ENCODE results near the gene AMOT. TPM values are rescaled to one million over a fixed set of nuclear protein-coding genes. Genes with fewer than 3 reads are reported as not detected.

The AMOT gene
- polyA plus RNA-seq, 1 donor from 2014 or later: 2.8 TPM

DNA sequence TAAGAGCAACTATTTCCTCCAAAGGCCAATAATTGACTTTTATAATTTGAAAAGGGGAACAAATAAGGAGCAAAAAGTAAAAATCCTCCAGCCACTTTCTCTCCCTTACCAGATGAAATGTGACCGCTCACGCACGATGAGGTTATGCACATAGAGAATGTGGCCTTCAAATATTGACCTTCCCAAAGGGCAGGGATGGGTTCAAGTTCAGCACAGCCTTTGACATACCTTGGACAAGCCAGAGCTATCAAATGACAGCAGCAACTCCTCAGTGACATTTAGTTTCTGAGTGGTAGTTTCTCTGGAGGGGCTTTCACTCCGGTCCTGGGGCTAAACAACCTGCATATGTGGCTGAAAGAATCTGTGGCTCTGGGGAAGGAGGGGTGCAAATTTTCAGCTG lies 50.7 kb downstream of the AMOT start:
- Histone ChIP-seq H3K27ac (ENCODE audit: low read length) (no peak overlapping the region), H3K27me3 (ENCODE audit: insufficient read depth, low read depth, low read length) (no peaks in the 10 kb centered on the region), H3K4me2 (ENCODE audit: low read length) (no peak overlapping the region), H3K9me2 (ENCODE audit: insufficient read depth, low read length) (no peaks in the 10 kb centered on the region), H3K9me3 (ENCODE audit: low read length) (no peaks in the 10 kb centered on the region), H3K4me3 (ENCODE audit: low read length) (no peak overlapping the region), H4K20me1 (ENCODE audit: insufficient read depth) (no peaks in the 10 kb centered on the region), H2AFZ (ENCODE audit: low read depth, low read length) (no peak overlapping the region), H3K36me3 (ENCODE audit: insufficient read depth, low read length) (no peaks in the 10 kb centered on the region), H3K9ac (ENCODE audit: low read length) (no peak overlapping the region), H3F3A (ENCODE audit: insufficient read depth, low read length, poor library complexity, severe bottlenecking) (no peaks in the 10 kb centered on the region), H3K79me2 (replicated peaks; ENCODE audit: insufficient read depth, low read length) (no peaks in the 10 kb centered on the region)
- TF ChIP-seq RAD21 (conservative IDR thresholded peaks at IDR 0.05) (no peak), SMC3 (conservative IDR thresholded peaks at IDR 0.05; ENCODE audit: poor library complexity) (no peak), EZH2 (IDR thresholded peaks at IDR 0.05; ENCODE audit: borderline replicate concordance, insufficient read depth, low read length, poor library complexity, severe bottlenecking) (no peak)
- TF ChIP-seq, protein P1, sequence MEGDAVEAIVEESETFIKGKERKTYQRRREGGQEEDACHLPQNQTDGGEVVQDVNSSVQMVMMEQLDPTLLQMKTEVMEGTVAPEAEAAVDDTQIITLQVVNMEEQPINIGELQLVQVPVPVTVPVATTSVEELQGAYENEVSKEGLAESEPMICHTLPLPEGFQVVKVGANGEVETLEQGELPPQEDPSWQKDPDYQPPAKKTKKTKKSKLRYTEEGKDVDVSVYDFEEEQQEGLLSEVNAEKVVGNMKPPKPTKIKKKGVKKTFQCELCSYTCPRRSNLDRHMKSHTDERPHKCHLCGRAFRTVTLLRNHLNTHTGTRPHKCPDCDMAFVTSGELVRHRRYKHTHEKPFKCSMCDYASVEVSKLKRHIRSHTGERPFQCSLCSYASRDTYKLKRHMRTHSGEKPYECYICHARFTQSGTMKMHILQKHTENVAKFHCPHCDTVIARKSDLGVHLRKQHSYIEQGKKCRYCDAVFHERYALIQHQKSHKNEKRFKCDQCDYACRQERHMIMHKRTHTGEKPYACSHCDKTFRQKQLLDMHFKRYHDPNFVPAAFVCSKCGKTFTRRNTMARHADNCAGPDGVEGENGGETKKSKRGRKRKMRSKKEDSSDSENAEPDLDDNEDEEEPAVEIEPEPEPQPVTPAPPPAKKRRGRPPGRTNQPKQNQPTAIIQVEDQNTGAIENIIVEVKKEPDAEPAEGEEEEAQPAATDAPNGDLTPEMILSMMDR (IDR thresholded peaks at IDR 0.05; ENCODE audit: poor library complexity, severe bottlenecking): no peak

DNA sequence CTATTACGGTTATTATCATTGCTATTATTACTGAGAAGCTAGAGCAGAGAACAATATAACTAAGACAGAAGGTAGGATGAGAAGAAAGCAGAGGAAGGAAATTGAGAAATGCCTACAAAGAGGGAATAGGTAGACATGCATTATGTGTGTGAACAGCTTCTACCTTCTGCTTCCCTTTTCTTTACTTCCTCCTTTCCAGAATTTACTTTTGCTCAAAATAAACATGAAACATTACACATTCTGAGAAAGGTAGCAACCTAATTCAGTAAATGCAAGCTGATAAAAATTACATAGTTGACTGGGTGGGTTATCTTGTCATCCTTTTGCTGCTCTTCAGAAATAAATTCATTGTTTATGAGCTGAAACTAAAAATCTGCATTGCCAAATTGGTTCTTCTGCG lies 54.6 kb downstream of the AMOT start:
- Histone ChIP-seq H3K36me3 (ENCODE audit: insufficient read depth, low read length) (no peaks in the 10 kb centered on the region), H3K79me2 (replicated peaks; ENCODE audit: insufficient read depth, low read length) (no peaks in the 10 kb centered on the region), H3K9ac (ENCODE audit: low read length) (no peak overlapping the region), H3F3A (ENCODE audit: insufficient read depth, low read length, poor library complexity, severe bottlenecking) (no peaks in the 10 kb centered on the region), H3K27ac (ENCODE audit: low read length) (no peak overlapping the region), H3K27me3 (ENCODE audit: insufficient read depth, low read depth, low read length) (no peaks in the 10 kb centered on the region), H3K4me2 (ENCODE audit: low read length) (no peak overlapping the region), H3K4me3 (ENCODE audit: low read length) (no peak overlapping the region), H4K20me1 (ENCODE audit: insufficient read depth) (no peaks in the 10 kb centered on the region), H2AFZ (ENCODE audit: low read depth, low read length) (no peak overlapping the region), H3K9me2 (ENCODE audit: insufficient read depth, low read length) (no peaks in the 10 kb centered on the region), H3K9me3 (ENCODE audit: low read length) (no peaks in the 10 kb centered on the region)
- TF ChIP-seq RAD21 (conservative IDR thresholded peaks at IDR 0.05) (no peak), MXI1 (conservative IDR thresholded peaks at IDR 0.05; ENCODE audit: poor library complexity, severe bottlenecking) (no peak), TAF1 (IDR thresholded peaks at IDR 0.05; ENCODE audit: low read depth) (no peak), POLR2AphosphoS5 (IDR thresholded peaks at IDR 0.05) (no peak), EP300 (conservative IDR thresholded peaks at IDR 0.05; ENCODE audit: poor library complexity, severe bottlenecking) (no peak), SMC3 (conservative IDR thresholded peaks at IDR 0.05; ENCODE audit: poor library complexity) (no peak), EZH2 (IDR thresholded peaks at IDR 0.05; ENCODE audit: borderline replicate concordance, insufficient read depth, low read length, poor library complexity, severe bottlenecking) (no peak)
- TF ChIP-seq, protein P2, sequence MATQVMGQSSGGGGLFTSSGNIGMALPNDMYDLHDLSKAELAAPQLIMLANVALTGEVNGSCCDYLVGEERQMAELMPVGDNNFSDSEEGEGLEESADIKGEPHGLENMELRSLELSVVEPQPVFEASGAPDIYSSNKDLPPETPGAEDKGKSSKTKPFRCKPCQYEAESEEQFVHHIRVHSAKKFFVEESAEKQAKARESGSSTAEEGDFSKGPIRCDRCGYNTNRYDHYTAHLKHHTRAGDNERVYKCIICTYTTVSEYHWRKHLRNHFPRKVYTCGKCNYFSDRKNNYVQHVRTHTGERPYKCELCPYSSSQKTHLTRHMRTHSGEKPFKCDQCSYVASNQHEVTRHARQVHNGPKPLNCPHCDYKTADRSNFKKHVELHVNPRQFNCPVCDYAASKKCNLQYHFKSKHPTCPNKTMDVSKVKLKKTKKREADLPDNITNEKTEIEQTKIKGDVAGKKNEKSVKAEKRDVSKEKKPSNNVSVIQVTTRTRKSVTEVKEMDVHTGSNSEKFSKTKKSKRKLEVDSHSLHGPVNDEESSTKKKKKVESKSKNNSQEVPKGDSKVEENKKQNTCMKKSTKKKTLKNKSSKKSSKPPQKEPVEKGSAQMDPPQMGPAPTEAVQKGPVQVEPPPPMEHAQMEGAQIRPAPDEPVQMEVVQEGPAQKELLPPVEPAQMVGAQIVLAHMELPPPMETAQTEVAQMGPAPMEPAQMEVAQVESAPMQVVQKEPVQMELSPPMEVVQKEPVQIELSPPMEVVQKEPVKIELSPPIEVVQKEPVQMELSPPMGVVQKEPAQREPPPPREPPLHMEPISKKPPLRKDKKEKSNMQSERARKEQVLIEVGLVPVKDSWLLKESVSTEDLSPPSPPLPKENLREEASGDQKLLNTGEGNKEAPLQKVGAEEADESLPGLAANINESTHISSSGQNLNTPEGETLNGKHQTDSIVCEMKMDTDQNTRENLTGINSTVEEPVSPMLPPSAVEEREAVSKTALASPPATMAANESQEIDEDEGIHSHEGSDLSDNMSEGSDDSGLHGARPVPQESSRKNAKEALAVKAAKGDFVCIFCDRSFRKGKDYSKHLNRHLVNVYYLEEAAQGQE (IDR thresholded peaks at IDR 0.05; ENCODE audit: borderline replicate concordance): no peak
- TF ChIP-seq, protein P1 (IDR thresholded peaks at IDR 0.05; ENCODE audit: poor library complexity, severe bottlenecking): no peak

Data from neural cell (in vitro differentiated cells).